Neural cell (in vitro differentiated cells): ENCODE measurements around the gene DAAM2. TPM values are rescaled to one million over a fixed set of nuclear protein-coding genes. Genes with fewer than 3 reads are reported as not detected.

Source experiments
- H2AFZ ChIP-seq: fragments of 200-600, 300-800 bp; sonication (generic), shearing (Covaris generic); 2 replicates; pipeline ENCODE4 v1.6.0; 2014; ENCODE audit warnings: low read depth, mild to moderate bottlenecking, antibody characterized with exemption, low read length, moderate library complexity
- H3F3A ChIP-seq: fragments of 200-600 bp; shearing (Covaris generic); 2 replicates; pipeline ENCODE4 v1.6.1; 2016; ENCODE audit warnings: mild to moderate bottlenecking, moderate library complexity, mixed read lengths, antibody characterized with exemption, low read length; ENCODE audit not compliant: insufficient read depth, poor library complexity, severe bottlenecking
- H3K27ac ChIP-seq: fragments of 200-600, 300-800 bp; sonication (generic), shearing (Covaris generic); 2 replicates; pipeline ENCODE4 v1.5.1; 2014; ENCODE audit warnings: mild to moderate bottlenecking, low read length, moderate library complexity
- H3K27me3 ChIP-seq: fragments of 300-800, 200-600 bp; sonication (generic), shearing (Covaris generic); 2 replicates; pipeline ENCODE4 v1.6.0; 2014; ENCODE audit warnings: mild to moderate bottlenecking, low read depth, low read length, moderate library complexity; ENCODE audit not compliant: insufficient read depth
- H3K36me3 ChIP-seq: fragments of 300-800, 200-600 bp; sonication (generic), shearing (Covaris generic); 2 replicates; pipeline ENCODE4 v1.5.1; 2014; ENCODE audit warnings: mild to moderate bottlenecking, antibody characterized with exemption, low read length, moderate library complexity; ENCODE audit not compliant: insufficient read depth
- H3K4me2 ChIP-seq: fragments of 300-800, 200-600 bp; sonication (generic), shearing (Covaris generic); 2 replicates; pipeline ENCODE4 v1.6.0; 2014; ENCODE audit warnings: mild to moderate bottlenecking, low read length
- H3K4me3 ChIP-seq: fragments of 300-800, 200-600 bp; sonication (generic), shearing (Covaris generic); 2 replicates; pipeline ENCODE4 v1.5.1; 2014; ENCODE audit warnings: mild to moderate bottlenecking, low read length, moderate library complexity
- H3K79me2 ChIP-seq: fragments of 200-600 bp; shearing (Covaris generic); replicated peaks from 2 replicates; pipeline ENCODE4 v1.6.0; 2014; ENCODE audit warnings: mild to moderate bottlenecking, low read length, moderate library complexity; ENCODE audit not compliant: insufficient read depth
- H3K9ac ChIP-seq: fragments of 300-800, 200-600 bp; sonication (generic), shearing (Covaris generic); 2 replicates; pipeline ENCODE4 v1.6.1; 2016; ENCODE audit warnings: mild to moderate bottlenecking, low read length, mixed read lengths
- H3K9me2 ChIP-seq: fragments of 200-600 bp; shearing (Covaris generic); 2 replicates; pipeline ENCODE4 v1.6.1; 2016; ENCODE audit warnings: mild to moderate bottlenecking, low read length, mixed read lengths; ENCODE audit not compliant: insufficient read depth
- H3K9me3 ChIP-seq: fragments of 200-600, 300-800 bp; sonication (generic), shearing (Covaris generic); 2 replicates; pipeline ENCODE4 v1.6.1; 2016; ENCODE audit warnings: mild to moderate bottlenecking, mixed run types, low read length, moderate library complexity, mixed read lengths
- H4K20me1 ChIP-seq: fragments of 200-600 bp; shearing (Covaris generic); 2 replicates; pipeline ENCODE4 v1.6.1; 2016; ENCODE audit warnings: mild to moderate bottlenecking, mixed run types; ENCODE audit not compliant: insufficient read depth
- CTCF ChIP-seq: fragments of 450-650 bp; IDR thresholded peaks from 2 replicates; pipeline ENCODE4 v1.5.1; 2014; ENCODE audit warnings: antibody characterized with exemption, mild to moderate bottlenecking, moderate library complexity; ENCODE audit not compliant: poor library complexity, severe bottlenecking
- EP300 ChIP-seq: fragments of 450-650 bp; conservative IDR thresholded peaks from 2 replicates; pipeline ENCODE4 v1.6.1; 2014; ENCODE audit warnings: antibody characterized with exemption, mild to moderate bottlenecking, moderate library complexity; ENCODE audit not compliant: poor library complexity, severe bottlenecking
- EZH2 ChIP-seq: fragments of 200-600, 300-800 bp; shearing (Covaris generic), sonication (generic); IDR thresholded peaks from 2 replicates; pipeline ENCODE4 v1.6.1; 2014; ENCODE audit warnings: antibody characterized with exemption, low read length, borderline replicate concordance, mild to moderate bottlenecking; ENCODE audit not compliant: insufficient read depth, poor library complexity, severe bottlenecking
- MXI1 ChIP-seq: fragments of 450-650 bp; conservative IDR thresholded peaks from 2 replicates; pipeline ENCODE4 v1.6.1; 2014; ENCODE audit warnings: antibody characterized with exemption, mild to moderate bottlenecking; ENCODE audit not compliant: poor library complexity, severe bottlenecking
- POLR2AphosphoS5 ChIP-seq: IDR thresholded peaks from 2 replicates; pipeline ENCODE4 v1.6.1; 2012
- RAD21 ChIP-seq: fragments of 450-650 bp; conservative IDR thresholded peaks from 2 replicates; pipeline ENCODE4 v1.6.1; 2014; ENCODE audit warnings: antibody characterized with exemption, mild to moderate bottlenecking, moderate library complexity
- REST ChIP-seq: IDR thresholded peaks from 2 replicates; pipeline ENCODE4 v1.6.1; 2012; ENCODE audit warnings: borderline replicate concordance
- SMC3 ChIP-seq: fragments of 450-650 bp; conservative IDR thresholded peaks from 2 replicates; pipeline ENCODE4 v1.6.1; 2014; ENCODE audit warnings: antibody characterized with exemption, mild to moderate bottlenecking, moderate library complexity; ENCODE audit not compliant: poor library complexity
- TAF1 ChIP-seq: IDR thresholded peaks from 2 replicates; pipeline ENCODE4 v1.6.1; 2012; ENCODE audit warnings: low read depth
- polyA plus RNA-seq: library from polyadenylated mRNA; depleted of rRNA; stranded (reverse); fragments of >200 nt; gene quantifications from 2 replicates; pipeline ENCODE4 v1.2.3, GENCODE V29; 2014

DAAM2 gene
- polyA plus RNA-seq, 1 donor from 2014 or later, result 1.2 TPM

DNA sequence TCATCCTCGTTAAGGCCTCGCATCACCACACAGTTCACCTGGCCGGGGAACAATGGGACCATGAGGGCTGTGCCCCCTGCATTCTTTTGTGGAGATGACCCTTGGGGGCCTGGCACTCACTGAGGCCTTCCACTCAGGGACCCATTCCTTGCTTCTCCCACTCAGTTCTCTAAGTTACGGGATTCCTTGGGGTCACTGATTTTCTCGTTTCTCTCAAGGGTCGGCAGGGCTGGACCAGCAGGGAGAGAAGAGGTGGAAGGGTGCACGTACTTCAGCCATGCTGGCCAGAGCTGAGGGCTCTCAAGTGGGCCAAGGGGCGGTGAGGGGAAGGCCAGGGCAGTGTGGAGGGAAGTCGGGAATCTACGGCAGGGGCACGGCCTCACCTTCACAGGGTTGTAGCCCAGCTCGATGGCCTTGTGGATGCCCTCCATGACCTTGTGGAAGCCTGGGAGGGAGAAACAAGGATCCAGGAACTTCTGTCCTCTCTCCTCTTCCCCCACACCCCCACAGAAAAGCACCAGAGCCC, 121.3 kb downstream of the DAAM2 start:
- Histone ChIP-seq H3K9ac (no peak overlapping the region), H3K27ac (no peak overlapping the region), H3K4me2 (no peak overlapping the region), H3K4me3 (no peak overlapping the region), H3K36me3 (no peaks in the 10 kb centered on the region), H3K9me2 (no peaks in the 10 kb centered on the region), H4K20me1 (no peaks in the 10 kb centered on the region), H3K27me3 (no peaks in the 10 kb centered on the region), H3F3A (no peaks in the 10 kb centered on the region), H3K79me2 (no peaks in the 10 kb centered on the region), H2AFZ (no peak overlapping the region), H3K9me3 (no peaks in the 10 kb centered on the region)
- TF ChIP-seq EP300 (no peak), EZH2 (no peak), SMC3 (no peak), MXI1 (no peak), POLR2AphosphoS5 (no peak), REST (no peak), CTCF (no peak), TAF1 (no peak), RAD21 (no peak)

DNA sequence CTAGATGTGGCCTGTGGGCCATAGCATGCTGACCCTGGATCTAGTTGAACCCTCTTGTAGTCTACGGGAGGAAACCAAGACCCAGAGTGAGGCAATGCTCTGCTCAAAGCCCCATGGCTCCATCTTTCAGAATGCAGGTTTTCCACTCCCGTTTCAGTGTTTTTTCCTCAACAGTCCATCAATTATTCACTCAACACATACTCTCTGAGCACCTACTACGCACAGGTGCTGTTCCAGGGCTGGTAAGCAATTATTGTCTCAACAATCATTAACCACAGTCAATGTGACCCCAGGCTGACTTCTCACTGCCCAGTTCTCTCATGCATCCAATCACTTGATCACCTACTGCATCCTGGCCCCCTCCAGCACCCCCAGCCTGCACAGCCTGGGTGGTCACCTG, 122.1 kb downstream of the DAAM2 start:
- Histone ChIP-seq H3K79me2 (no peaks in the 10 kb centered on the region), H3K4me2 (no peak overlapping the region), H3K9ac (no peak overlapping the region), H3K27ac (no peak overlapping the region), H3K9me3 (no peaks in the 10 kb centered on the region), H3K4me3 (no peak overlapping the region), H3K9me2 (no peaks in the 10 kb centered on the region), H3K36me3 (no peaks in the 10 kb centered on the region), H3F3A (no peaks in the 10 kb centered on the region), H3K27me3 (no peaks in the 10 kb centered on the region), H4K20me1 (no peaks in the 10 kb centered on the region), H2AFZ (no peak overlapping the region)
- TF ChIP-seq MXI1 (no peak), POLR2AphosphoS5 (no peak), EP300 (no peak), RAD21 (no peak), TAF1 (no peak), CTCF (no peak), REST (no peak), SMC3 (no peak), EZH2 (no peak)
